ENCODE data around the gene AATF.

AATF gene

GRCh38 chr17:37086948-37087347 is 138.2 kb downstream of the AATF start:
- no peak for DNase-seq

- DNase-seq: no peak
Measured at GRCh38 chr17:37087683-37088082, 138.9 kb downstream of the AATF start.

DNA sequence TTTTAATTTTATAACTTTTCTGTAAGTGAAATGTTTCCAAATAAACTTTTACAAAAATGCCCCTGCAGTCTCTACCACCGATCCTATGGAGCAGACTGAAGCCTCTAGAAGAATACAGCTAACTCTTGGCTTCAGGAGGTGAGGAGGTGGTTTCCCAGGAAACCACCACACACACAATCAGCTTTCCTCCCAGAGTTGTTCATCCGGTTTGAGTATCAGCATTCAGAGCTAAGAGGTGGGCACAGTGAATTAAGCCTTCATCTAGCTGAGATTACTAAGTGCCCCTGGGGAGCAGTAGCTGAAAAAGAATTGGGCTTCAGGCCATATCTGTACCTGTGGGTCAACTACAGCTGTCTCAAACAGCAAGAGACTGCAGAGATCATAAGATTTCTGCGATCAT is 139.7 kb downstream of the AATF start:
- DNase-seq: no peak

- DNase-seq: no peak
Measured at GRCh38 chr17:37088913-37089312, 140.2 kb downstream of the AATF start.

DNA sequence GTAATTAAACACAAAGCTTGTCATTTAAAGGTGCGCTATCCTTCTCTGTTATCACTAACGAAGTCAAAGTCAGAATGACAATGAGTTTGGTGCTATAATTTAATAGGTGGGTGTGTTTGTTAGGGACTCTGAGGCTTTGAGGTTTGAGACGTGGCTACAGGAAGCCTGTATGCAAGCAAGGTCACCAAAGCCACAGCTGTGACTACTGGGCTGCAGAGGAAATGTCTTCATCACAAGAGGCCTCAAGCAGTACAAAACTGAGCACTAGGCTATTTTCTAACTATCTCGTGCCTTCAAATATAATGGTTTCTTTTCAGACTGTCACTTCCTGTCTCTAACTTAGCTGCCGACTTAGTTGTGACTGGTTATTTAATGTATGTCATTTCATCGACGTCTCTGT is 141.2 kb downstream of the AATF start:
- no peak for DNase-seq

DNA sequence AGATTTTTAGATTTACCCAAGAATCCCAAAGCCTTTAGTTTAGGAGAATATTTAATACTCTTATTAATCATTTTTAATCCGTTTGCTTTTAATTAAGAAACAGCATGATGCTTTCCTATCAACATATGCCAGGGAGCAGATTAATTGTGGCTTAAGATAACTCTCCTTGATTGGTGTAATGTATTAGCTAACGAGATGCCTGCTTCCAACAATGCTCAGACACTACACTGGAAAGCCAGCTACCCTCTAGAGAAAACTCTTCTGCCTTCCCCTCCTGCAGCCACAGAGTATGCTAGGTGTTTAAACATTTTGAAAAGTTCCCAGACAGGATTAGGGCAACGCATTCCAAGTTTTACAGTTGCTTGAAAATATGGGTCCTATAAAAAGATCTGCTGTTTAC is 142.2 kb downstream of the AATF start:
- no peak for DNase-seq

DNA sequence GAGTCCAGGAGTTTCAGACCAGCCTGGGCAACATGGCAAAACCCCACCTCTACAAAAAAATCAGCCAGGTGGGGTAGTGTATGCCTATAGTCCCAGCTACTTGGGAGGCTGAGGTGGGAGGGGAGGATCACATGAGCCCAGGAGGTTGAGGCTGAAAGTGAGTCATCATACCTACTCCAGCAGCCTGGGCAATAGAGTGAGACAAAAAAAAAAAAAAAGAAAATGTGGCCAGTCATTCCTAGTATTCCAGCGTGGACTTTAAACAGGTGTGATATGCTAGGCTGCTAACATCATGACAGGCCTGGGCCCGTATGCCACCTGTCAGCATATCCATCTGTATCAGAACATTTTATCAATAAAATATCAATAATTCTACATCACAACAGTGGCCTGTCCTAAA is 143.3 kb downstream of the AATF start:
- no peak for DNase-seq

DNA sequence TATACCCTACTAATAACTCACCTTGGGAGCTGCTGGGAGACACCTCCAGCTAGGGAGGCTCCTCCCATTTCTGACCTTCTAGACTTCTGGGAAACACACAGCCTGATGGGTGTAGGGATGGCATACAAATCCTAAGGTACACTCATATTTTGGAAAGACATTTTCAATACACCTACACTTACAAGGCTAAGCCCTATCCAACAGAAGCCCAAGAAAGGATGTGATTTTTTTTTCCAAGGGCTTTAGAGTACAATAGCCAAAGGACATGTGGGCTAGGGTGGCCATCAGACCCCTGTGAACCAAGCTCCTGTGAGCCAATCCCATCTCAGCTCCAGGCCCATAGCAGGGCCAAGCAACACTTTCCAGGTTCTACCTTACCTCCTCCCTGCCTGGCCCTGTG is 143.9 kb downstream of the AATF start:
- no peak for DNase-seq

- no peak for DNase-seq
Measured at GRCh38 chr17:37094391-37094790, 145.6 kb downstream of the AATF start.

GRCh38 chr17:37096071-37096470 is 147.3 kb downstream of the AATF start:
- DNase-seq: no peak

- no peak for DNase-seq
Measured at GRCh38 chr17:37097154-37097553, 148.4 kb downstream of the AATF start.

GRCh38 chr17:37098152-37098551 is 149.4 kb downstream of the AATF start:
- no peak for DNase-seq

- no peak for DNase-seq
Measured at GRCh38 chr17:37098910-37099664, 150.3 kb downstream of the AATF start.

DNA sequence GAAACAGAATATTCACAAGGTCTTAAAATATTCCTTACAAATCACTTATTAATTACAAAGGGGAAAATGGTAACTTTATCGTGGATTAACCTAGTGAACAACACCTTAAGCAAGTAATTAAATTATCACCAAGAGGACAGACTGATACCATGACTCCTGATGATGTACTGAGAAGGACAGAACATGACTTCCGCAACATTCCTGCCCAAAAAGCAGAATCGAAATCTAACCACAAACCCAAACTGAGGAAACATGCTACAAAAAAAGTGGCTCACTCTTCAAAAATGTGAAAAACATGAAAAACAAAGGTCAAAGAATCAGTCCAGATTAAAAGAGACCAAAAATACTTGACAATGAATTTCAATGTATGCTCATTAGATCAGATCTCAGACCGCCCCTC is 151.5 kb downstream of the AATF start:
- DNase-seq: no peak

DNA sequence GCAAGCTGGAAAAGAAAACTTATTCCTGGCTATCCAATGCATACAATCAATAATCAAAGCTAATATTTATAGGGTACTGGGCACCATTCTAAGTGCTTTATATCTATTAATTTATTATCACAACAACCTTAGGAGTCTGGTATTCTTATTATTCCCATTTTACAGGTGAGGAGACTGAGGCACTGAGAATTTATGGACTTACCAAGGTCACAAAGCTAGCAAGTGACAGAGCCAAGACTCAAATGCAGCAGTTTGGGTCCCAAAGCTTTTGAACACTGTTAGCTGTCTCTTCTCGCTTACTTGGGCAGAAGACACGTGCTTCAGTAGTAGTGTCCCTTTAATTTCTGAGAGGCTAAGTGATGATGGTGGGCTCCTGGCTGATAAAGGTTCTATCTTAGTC is 152.6 kb downstream of the AATF start:
- no peak for DNase-seq

DNA sequence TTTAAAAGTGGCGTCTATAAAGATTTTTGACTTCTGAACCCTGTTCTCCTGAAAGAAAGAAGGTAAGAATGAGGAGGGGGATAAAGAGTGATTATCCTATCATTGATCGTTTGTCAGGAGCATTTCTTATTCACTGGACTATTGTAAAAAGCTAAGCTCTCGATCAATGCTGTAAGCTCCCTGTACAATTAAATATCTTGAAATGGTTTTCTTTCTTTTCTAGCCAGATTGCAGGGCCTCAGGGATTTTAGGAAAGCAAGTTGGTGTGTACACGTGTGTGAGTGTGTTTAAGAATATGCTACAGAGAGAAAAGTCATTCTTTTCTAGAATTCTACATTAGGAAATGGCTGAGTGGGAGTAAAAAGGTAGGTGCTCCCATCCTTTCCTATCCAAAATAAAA is 154.5 kb downstream of the AATF start:
- DNase-seq: no peak

DNA sequence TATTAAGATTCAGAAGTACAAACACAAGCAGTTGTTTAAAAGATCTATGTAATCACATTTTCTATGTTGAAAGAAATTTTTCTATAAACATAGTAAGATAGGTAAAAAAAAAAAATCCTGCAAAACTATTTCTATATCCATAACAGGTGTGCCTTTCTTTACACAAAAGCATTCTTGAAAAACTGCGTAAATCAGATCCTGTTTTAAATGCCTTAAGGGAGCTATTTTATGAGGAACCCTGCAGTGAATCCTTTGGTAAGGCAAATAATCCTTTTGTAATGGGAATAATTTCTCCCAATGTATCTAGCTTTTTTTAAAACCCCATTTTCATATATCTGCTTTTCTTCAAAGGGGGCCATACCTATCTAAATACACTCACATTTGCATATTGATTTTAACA is 157.3 kb downstream of the AATF start:
- DNase-seq: no peak

Data from stimulated activated CD4-positive, alpha-beta T cell treated with anti-CD3 and anti-CD28 coated beads, Interleukin-12 subunit alpha, Interleukin-12 subunit beta, amount 100 ng/mL, for 4 hours (primary cell).